Stimulated activated CD4-positive, alpha-beta T cell treated with anti-CD3 and anti-CD28 coated beads, Interleukin-4, amount 100 ng/mL, for 48 hours (primary cell): ENCODE data around the gene SNX32.

ENCODE experiments used
- DNase-seq, 2 donors: peaks; one replicate each; pipeline ENCODE4 v3.0.0-alpha.2; 2020; ENCODE audit warnings: low read depth in 2 of 2

SNX32 gene

GRCh38 chr11:65833297-65834030 lies at the start of gene SNX32:
Gene SNX32 (plus strand): TSS chr11:65833963. CDS start chr11:65834066, 103 bp downstream.
- peak; percentile 93 to 94 for DNase-seq

GRCh38 chr11:65785319-65786007 lies 48.3 kb upstream of the SNX32 start:
- no peak for DNase-seq

- DNase-seq = no peak
These were observed 47.6 kb upstream of the SNX32 start for GRCh38 chr11:65786008-65786785.

GRCh38 chr11:65786786-65787636 lies 46.8 kb upstream of the SNX32 start, which contains the start of gene OVOL1:
Gene OVOL1 (plus strand): TSS chr11:65787063. CDS start chr11:65787374, 311 bp downstream.
- DNase-seq = no peak

- DNase-seq = no peak
These were observed 45.8 kb upstream of the SNX32 start for GRCh38 chr11:65787649-65788622.

GRCh38 chr11:65788821-65789220 lies 44.9 kb upstream of the SNX32 start:
- no peak for DNase-seq

- no peak for DNase-seq
These were observed 44.3 kb upstream of the SNX32 start for GRCh38 chr11:65789230-65790103.

GRCh38 chr11:65790104-65790901 lies 43.5 kb upstream of the SNX32 start:
- no peak for DNase-seq

GRCh38 chr11:65790902-65791650 lies 42.7 kb upstream of the SNX32 start:
- DNase-seq = no peak

GRCh38 chr11:65791719-65792213 lies 42.0 kb upstream of the SNX32 start:
- peak; percentile 49 to 56 for DNase-seq

- no peak for DNase-seq
These were observed 41.3 kb upstream of the SNX32 start for GRCh38 chr11:65792456-65792855.

GRCh38 chr11:65793144-65793581 lies 40.6 kb upstream of the SNX32 start:
- DNase-seq = no peak

GRCh38 chr11:65793625-65794400 lies 40.0 kb upstream of the SNX32 start:
- DNase-seq = no peak

- DNase-seq = no peak
These were observed 38.9 kb upstream of the SNX32 start for GRCh38 chr11:65794570-65795510.
